SW 1271 (cell line): ENCODE results near the gene STKLD1.
A peak's percentile ranks its signal among the peaks of the same experiment; 100 is the strongest.
"Not testable (repeated sequence)": the region's sequence is repeated elsewhere in the genome, so short reads cannot be mapped to it uniquely, and the experiment has no call there.

Experiments used
- DNase-seq, 2 experiments: peaks; one replicate each; lab custom pipeline; 2025; lab: John Stamatoyannopoulos, UW

STKLD1 gene

DNA sequence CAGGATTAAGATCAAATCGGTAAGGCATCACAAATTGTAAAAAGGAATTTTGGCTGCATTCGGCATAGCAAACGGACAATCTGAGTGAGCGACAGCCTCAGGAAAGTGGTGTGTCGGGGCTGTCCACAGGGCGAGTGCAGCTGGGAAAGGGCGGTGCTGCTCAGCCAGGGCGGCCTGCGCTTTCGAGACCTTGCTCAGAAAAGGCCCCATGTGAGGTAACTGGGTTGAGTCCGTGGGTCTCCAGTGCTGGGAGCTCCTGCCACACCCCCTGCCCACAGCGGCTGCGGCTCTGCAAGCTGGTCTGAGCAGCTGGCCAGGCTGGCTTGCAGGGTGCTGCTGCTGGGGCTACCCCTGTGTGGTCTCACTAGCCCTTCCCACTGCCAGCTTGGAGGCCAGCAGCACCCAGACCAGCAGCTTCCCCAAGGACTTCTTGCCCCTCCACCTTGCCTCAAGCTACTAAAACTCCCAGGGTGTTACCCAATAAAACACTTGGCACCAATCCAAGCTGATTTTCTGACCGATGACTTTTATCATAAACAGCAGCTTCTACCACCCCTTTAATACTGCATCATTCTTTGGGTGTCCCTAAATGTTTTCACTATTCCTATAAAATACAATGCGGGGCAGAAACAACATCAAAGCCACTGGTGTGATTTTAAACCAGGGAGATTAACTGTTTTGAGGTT, 13.7 kb upstream of the STKLD1 start:
- DNase-seq, result no peak

DNA sequence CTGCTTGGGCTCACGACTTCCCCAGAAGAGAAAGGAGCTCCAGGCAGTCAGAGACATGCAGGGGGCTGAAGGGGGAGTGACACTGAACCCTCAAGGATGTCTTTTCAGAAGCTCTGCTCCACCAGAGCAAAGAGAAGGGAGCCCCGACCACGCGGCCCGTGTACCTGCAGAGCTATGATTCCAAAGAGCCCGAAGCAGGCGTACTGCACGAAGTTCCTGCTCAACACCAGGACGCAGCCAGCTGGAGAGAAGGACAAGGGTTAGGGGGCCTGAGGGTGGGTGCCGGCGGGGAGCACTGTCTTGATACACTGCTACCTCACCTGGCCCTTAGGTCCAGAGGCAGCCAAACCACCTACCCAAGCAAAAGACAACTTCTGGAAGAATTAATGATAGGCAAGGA, 9.7 kb upstream of the STKLD1 start:
- no peak for DNase-seq

DNA sequence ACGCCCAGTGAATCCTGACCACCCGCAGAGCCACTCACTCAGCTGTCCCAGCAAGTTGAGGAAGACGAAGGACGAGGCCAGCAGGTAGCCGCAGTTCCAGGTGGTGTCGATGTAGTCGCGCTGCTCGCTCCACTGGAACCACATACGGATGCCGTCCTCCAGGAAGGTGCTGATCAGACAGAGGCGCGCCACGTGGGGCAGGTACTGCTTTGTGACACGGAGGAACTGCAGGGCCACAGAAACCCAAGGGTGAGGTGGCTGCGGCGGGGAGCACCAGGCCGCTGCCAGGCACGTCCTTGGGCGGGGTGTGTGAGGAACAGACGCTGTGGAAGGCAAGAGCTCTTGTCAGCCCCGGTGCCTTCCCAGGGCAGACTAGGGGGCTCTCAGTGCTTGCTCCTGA, 8.9 kb upstream of the STKLD1 start:
- no peak for DNase-seq

DNA sequence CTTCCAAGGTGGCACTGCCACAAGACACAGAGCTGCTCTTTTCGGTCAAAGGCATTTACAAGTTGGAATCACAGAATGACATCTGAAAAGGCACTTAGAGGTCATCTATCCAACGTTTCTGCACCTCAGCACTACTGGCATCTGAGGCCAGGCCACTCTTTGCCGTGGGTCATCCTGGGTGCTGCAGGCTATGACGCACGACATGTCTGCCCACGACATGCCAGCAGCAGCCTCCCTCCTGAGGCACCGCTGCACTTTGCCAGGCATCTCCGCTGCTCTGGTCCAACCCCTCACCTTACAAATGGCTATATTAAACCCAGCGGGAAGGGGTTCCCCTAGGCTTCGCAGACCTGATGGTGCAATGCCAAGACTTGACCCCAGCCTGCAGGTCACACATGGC, 8.4 kb upstream of the STKLD1 start:
- no peak for DNase-seq

DNA sequence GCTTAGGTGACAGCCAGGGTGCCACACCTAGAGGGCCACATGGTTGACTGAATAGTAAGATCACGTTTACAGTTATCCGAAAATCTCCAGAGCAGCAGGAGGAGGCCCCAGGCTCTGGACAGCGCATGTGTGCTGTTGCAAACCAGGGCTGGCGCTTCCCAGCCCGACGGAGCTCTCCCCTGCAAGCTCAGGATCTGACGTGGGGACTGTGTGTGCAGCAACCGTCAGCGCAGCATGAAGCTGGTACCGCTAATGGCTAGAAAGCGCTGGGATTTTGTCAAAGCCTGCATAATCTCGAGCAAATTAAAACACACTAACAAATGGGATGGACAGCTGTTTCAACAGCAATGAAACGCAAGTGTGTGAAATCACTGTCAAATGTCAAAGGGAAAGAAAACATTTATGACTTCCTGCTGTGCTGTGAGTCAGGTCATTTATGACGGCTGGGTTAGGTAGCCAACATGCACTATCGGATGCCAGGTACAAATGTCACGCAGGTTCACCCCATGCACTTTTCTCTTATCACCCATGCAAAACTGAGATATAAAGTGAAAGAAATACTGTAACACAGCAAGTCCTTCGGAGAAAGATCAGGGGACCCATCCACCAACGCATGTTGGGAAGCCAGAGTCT, 7.8 kb upstream of the STKLD1 start:
- DNase-seq, result no peak

DNA sequence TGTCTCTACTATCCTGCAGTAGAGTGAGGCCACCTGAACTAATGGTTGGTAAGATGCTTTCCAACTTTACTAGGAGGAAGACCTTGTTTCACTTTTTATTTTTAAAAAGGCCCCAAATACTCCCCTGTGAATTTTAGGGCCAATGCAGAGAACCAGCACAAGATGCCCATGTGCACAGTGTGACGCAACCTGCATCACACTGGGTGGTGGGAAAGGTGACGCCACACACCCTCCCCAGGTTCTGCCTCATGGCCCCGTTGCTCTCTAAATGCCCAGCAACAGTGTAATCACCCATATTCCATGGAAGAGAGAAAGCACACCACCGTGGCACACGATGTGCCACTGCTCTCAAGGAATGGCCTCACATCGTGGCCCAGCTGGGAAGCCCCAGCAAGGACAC, 6.7 kb upstream of the STKLD1 start:
- no peak for DNase-seq

DNA sequence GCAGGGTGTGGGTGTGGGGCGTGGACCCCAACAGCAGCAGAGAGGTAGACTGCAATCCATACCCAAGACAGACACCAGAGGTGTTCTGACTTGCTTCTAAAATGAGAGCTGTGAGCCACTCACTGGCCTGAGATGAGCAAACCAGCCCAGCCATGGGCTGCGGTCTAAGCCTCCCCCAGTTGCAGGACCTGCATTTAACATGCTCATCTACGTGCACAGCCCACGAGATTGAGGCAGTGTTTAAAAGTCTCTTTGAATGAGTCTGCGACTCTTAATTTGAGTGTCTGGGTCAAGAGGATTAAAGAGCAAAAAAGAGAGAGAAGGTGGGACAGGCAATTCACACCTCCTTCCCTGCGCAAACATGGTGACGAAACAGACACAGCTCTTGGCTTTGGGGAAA, 6.2 kb upstream of the STKLD1 start:
- DNase-seq, result no peak

DNA sequence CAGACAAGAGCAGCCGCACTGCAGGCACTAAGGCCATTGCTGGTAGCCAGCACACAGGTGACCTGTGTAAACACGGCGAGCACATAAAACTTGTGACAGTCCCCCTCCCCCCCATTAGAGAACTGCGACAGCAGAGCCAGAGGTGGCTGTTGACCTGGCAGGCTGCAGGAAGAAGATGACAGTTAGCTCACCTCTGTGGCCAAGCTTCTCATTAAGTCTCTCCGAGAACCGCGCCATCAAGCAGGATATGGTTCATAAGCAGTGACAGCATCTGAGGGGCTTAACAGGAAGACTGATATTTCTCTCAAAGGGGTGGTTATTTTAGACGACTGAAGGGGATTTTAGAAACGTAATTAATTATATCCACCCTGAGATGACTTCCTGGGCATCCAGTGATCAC, 5.5 kb upstream of the STKLD1 start:
- no peak for DNase-seq

DNA sequence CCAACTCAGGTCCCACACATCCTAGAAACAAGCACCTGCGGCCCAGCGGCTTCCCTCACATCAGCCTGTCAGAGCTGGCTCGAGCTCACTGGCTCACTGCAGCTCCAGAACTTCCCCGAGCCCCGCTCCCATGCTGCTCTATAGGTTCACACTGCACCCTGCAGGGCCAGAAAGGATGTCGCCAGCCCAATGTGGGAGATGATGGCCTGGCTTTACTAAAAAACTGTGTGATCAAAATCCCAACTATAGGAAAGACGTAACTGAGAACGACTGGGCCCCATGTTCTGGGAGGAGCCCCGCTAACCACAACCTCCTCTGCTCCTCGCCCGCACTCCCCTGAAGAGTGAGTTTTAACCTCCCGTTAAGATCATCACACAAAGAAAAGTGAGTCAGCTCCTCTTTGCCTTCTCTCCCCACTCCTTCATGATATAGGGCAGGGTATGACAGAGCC, 4.9 kb upstream of the STKLD1 start:
- no peak for DNase-seq

DNA sequence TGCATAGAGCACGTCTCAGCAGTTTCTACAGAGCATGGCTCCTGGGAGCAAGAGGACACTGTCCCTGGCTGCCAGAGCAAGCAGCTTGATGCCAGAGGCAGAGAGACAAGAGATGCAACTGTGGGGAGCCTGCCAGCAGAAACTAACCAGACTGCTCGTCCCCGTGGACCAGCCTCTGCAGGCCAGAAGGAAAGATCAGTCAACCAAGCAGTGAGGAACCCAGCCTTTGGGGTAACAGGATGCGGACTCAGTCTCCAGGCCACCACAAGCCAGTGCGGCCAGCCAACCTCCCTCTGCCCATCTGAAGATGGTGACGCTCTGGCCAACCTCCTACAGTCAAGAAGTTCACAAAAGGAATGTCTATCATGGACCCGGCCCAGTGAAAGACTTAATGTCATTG, 4.0 kb upstream of the STKLD1 start:
- DNase-seq, result no peak

DNA sequence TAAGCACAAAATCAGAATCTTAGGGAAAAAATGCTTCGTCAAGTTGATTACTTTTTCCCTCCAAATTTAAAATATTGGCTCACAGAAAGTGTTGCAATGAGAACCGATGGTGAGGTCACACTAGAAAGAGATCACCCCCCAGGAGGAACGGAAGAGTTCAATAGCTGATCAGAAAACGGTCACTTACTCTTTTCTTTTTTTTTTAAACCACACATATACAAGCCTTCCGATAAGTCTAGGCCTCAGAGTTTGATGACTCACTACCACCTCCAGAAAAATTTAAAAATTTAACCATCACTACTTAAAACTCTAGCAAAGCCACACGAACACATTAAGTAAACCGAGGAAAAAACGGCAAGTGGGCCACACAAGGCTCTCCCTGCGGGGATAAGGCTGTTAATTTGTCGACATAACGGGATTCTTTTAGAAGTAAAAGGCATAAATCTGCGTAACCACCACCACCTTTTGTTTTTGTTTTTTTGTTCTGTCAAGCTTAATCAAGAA, 1.5 kb upstream of the STKLD1 start:
- DNase-seq, result peak in 1 of 2 experiments; percentile 38

DNA sequence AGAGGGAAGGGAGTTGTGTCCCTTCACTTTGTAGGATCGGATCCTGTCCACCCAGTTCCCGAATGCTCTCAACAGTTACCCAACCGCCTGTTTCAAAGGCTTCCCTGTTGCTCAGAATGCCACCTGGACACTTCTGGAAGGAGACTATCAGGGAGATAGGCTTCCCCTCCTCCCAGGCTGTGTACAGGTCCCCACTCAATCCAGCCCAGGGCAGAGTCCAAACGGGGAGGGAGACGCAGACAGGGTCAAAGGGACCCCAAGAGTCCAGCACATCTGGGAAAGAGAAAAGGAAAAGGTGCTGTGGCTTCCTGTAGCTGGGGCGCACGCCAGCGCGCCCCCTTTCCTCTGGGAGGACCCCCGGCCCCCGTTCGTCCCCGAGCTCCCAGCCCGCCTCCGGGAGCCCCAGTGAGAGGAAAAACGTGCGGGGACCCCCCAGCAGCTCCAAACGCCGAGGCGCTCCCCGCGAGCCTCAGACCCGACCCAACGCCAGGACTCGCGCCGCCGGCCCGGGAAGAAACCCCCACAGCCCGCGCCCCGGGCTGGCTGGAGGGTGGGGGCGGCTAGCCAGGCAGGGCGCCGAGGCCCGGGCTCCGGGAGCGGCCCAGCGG, 946 bp upstream of the STKLD1 start:
- peak in 1 of 2 experiments; percentile 61 for DNase-seq

DNA sequence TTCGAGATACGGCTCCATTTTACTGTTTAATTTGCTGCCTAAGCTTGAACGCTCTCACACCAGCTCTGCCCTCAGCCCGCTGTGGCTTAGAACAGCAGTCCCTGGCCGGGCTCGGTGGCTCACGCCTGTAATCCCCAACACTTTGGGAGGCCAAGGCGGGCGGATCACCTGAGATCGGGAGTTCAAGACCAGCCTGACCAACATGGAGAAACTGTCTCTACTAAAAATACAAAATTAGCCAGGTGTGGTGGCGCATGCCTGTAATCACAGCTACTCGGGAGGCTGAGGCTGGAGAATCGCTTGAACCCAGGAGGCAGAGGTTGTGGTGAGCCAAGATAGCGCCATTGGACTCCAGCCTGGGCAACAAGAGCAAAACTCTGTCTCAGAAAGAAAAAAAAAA, 1.1 kb downstream of the STKLD1 start:
- DNase-seq, result not testable (repeated sequence)

DNA sequence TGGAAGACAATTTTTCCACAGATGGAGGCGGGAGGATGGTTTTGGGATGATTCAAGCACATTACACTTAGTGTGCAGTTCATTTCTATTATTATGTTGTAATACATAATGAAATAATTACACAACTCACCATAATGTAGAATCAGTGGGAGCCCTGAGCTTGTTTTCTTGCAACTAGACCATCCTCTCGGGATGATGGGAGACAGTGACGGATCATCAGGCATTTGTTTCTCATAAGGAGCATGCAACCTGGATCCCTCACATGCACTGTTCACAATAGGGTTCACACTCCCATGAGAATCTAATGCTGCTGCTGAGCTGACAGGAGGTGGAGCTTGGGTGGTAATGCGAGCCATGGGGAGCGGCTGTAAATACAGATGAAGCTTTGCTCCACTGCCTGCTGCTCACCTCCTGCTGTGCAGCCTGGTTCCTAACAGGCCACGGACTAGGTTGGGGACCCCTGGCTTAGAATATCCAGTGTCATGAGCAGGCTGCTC, 1.6 kb downstream of the STKLD1 start:
- DNase-seq, result peak in 1 of 2 experiments; percentile 19

DNA sequence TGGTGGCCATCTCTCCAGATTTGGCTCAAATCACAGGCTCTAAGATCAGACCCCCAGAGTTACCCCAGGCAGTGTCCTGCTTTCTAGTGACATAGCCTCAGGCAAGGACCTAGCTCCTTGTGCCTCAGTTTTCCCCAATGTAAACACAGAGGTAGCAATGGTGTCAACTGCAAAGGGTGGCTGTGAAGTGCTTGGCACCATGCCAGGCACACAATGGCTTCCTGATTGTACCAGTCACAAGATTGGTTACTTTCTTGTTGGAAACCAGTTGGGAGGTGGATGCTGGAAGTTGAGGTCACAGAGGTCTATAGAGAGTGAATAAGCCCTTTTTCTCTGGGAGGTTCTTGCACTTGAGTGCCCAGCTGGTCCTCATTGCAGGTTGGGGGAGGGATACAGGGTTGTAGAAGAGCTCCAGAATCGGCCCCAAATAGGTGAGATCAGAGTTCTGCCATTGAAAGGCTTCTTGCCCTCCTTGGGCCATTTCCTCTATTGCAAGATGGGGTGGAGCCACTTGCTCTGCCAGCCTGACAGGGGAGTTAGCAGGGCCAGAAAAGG, 2.3 kb downstream of the STKLD1 start:
- DNase-seq, result no peak

DNA sequence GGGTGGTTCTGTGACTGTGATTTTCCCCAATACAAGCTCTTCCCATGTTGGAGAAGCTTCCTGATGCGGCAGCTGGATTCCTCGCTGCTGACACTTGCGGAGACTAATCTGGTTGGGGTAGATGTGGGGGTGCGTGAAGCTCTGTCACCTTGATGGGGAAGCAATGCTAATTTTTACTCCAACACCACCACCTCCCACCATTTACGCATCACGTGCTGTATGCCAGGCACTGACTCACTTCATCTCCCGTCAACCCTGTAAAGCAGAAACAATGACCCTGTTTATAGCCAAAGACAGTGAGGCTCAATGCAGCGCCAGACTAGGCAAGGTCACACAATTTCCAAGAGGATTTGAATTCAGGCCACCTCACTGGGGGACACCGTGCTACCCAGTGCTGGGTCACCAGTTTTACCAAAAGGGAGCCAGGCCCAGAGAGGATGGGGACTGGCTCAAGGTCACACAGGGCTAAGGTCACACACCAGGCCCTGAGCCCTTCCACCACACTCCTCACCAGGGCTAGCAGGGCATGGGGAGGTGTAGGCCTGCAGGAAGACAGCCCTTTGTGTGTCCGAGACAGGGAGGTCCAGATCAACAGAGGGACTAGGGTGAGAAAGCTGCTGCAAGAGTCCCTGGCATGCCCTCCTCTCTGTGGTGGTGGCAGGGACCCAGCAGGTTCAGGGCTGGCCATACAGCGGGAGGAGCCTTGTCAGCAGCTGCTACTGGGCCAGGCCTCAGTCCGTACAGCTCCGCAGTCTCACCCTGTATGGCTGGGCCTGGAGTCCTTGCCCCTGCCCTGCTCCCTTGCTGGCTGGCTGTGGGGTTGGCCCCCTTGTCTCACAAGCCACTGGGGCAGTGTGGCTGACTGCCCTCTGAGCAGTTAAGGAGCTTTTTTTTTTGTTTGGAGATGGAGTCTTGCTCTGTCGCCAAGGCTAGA, 3.3 kb downstream of the STKLD1 start:
- DNase-seq, result no peak

DNA sequence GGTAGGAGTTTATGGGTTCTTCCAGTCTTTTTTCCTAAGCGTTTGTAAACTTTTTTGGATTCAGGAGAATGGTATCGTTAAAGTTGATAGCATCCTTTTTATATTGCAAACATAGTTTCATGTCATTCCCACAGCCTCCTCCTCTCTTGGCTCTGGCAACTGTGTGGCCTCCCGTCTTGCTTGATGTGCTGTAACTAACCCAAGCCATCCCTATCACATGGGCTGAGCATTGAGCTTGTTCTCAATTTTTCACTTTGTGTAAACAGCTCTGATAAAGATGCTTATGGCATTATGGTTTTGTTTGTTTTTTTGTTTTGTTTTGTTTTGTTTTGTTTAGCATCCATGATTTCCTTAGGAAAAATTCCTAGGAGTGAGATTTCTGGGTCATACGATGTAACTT, 4.6 kb downstream of the STKLD1 start:
- no peak for DNase-seq

DNA sequence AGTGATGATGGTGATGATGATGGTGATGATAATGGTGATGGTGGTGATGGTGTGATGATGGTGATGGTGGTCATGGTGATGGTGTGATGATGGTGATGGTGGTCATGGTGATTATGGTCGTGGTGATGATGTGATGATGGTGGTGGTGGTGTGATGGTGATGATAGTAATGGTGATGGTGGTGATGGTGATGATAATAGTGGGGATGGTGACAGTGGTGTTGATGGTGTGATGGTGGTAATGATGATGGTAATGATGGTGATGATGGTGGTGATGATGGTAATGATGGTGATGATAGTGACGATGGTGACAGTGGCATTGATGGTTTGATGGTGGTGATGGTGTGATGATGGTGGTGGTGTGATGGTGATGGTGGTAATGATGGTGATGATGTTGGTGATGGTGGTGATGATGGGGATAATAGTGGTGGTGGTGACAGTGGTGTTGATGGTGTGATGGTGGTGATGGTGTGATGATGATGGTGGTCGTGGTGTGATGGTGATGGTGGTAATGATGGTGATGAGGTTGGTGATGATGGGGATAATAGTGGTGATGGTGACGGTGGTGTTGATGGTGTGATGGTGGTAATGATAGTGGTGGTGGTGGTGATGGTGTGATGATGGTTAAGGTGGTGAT, 6.5 kb downstream of the STKLD1 start:
- DNase-seq, result no peak

DNA sequence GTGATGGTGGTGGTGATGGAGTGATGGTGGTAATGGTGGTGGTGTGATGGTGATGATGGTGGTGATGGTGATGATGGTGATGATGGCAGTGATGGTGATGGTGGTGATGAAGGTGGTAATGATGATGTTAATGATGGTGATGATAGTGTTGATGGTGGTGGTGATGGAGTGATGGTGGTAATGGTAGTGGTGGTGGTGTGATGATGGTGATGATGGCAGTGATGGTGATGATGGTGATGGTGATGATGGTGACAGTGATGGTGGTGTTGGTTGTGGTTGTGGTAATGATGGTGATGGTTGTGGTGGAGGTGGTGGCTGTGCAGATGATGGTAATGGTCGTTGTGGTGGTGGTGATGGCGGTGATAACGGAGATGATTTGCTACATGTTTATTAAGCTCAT, 7.3 kb downstream of the STKLD1 start:
- DNase-seq, result no peak

DNA sequence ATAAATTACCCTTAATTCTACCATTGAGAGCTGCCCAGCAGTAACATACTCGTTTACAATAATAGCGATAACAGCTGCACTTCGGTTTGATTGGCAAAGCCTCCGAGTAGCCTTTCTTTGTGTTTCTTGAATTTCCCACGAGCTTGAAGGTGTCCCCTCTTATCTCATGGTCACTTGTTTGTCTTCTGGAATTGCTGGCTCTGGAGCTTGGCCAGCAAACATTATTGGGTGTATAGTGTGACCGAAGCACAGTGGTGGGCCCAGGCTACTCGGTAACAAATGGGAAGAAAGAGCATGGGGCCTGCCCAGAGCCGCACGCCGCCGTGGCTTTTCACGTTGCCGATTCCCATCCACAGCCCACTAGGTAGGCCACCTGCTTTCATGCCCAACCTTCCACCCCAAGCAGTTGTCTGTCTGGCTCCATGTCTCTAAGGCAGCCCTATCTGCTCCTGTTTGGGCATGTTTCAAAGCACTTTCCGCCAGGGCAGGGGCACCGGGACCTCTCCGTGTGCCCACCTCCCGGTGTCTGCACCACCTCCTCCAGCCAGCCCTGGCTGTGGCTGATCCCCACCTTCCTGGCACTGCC, 8.7 kb downstream of the STKLD1 start:
- DNase-seq, result no peak

DNA sequence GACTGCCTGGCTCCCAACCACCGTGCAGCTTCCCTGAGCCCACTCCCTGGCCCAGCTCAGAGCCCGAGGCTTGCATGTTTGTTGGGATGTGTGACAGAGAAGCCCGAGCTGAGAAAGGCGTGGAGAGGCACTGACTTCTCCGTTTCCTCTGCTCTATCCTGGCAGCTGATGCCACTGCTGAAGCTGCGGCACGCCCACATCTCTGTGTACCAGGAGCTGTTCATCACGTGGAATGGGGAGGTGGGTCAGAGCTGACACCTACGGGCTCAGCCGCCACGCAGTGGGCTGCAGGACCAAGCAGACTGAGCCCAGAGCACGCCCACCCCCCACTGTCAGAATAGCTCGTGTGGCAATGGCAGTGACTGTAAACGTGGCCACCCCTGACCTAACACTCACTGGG, 9.3 kb downstream of the STKLD1 start:
- DNase-seq, result no peak
